ENCODE data around the gene BPIFA1. TPM values are rescaled to one million over a fixed set of nuclear protein-coding genes. Genes with fewer than 3 reads are reported as not detected.

The BPIFA1 gene
- total and polyA plus RNA-seq, 2 donors (not counting 1 experiment from before 2014, with no cell fraction given), result not detected

DNA sequence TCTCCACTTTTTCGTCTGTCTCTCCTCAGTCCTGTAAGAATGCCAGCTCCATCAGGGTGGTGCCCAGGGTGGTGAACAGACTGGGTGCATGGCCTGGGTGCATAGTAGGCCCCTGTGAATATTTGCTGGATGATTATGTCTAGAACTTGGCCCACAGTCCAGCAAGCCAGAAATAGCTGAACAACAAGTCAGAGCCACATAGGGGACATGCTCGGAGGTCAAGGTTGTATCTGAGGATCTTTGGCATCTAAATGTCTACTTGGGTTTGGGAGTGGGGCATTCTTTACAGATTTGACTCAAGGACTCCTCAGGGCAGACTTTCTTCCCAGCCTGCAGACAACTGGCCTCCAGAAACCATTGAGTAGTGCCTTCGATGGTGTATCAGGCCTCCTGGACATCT lies 36.8 kb upstream of the BPIFA1 start:
- Histone ChIP-seq H4K20me1 (ENCODE audit: control insufficient read depth, extremely low read depth, insufficient read depth, low read length) (no peaks in the 10 kb centered on the region), H3K27ac (ENCODE audit: insufficient read depth, low read length) (no peak overlapping the region), H3K9ac (ENCODE audit: insufficient read depth, low read length) (no peak overlapping the region), H3K79me2 (ENCODE audit: control insufficient read depth, insufficient read depth, low read length) (no peaks in the 10 kb centered on the region), H3K27me3 (ENCODE audit: control insufficient read depth, insufficient read depth, low read length) (no peaks in the 10 kb centered on the region), H3K4me2 (ENCODE audit: extremely low read depth, insufficient read depth, low read length) (no peak overlapping the region), H3K9me3 (ENCODE audit: control insufficient read depth, insufficient read depth, low read depth, low read length) (no peaks in the 10 kb centered on the region), H3K36me3 (ENCODE audit: control insufficient read depth, insufficient read depth, low read length) (no peaks in the 10 kb centered on the region), H2AFZ (ENCODE audit: low read length) (no peak overlapping the region), H3K4me1 (ENCODE audit: control insufficient read depth, extremely low read depth, insufficient read depth, low read length) (no peaks in the 10 kb centered on the region), H3K4me3 (replicated peaks in 1 of 4; ENCODE audit: control extremely low read depth in 1 of 4, insufficient read depth in 1 of 4, low read depth in 3 of 4, low read length in 4 of 4) (no peak overlapping the region)
- TF ChIP-seq EZH2 (IDR thresholded peaks at IDR 0.05; ENCODE audit: low read length, missing control alignments), result no peak
- TF ChIP-seq, protein P1, sequence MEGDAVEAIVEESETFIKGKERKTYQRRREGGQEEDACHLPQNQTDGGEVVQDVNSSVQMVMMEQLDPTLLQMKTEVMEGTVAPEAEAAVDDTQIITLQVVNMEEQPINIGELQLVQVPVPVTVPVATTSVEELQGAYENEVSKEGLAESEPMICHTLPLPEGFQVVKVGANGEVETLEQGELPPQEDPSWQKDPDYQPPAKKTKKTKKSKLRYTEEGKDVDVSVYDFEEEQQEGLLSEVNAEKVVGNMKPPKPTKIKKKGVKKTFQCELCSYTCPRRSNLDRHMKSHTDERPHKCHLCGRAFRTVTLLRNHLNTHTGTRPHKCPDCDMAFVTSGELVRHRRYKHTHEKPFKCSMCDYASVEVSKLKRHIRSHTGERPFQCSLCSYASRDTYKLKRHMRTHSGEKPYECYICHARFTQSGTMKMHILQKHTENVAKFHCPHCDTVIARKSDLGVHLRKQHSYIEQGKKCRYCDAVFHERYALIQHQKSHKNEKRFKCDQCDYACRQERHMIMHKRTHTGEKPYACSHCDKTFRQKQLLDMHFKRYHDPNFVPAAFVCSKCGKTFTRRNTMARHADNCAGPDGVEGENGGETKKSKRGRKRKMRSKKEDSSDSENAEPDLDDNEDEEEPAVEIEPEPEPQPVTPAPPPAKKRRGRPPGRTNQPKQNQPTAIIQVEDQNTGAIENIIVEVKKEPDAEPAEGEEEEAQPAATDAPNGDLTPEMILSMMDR (conservative IDR thresholded peaks at IDR 0.05 in 1 of 2, IDR thresholded peaks at IDR 0.05 in 1 of 2; ENCODE audit: low read depth in 1 of 2, low read length in 2 of 2), result no peak
- DNase-seq (ENCODE audit: low read depth in 2 of 2), result no peak

GRCh38 chr20:33202451-33202850 lies 33.3 kb upstream of the BPIFA1 start:
- no peak overlapping the region for H3K27ac ChIP-seq (ENCODE audit: insufficient read depth, low read length)
- H2AFZ ChIP-seq (ENCODE audit: low read length), result no peak overlapping the region
- no peaks in the 10 kb centered on the region for H3K4me1 ChIP-seq (ENCODE audit: control insufficient read depth, extremely low read depth, insufficient read depth, low read length)
- no peaks in the 10 kb centered on the region for H3K9me3 ChIP-seq (ENCODE audit: control insufficient read depth, insufficient read depth, low read depth, low read length)
- H3K27me3 ChIP-seq (ENCODE audit: control insufficient read depth, insufficient read depth, low read length), result no peaks in the 10 kb centered on the region
- H3K4me2 ChIP-seq (ENCODE audit: extremely low read depth, insufficient read depth, low read length), result no peak overlapping the region
- no peaks in the 10 kb centered on the region for H3K36me3 ChIP-seq (ENCODE audit: control insufficient read depth, insufficient read depth, low read length)
- TF ChIP-seq, protein P1 (conservative IDR thresholded peaks at IDR 0.05 in 1 of 2, IDR thresholded peaks at IDR 0.05 in 1 of 2; ENCODE audit: low read depth in 1 of 2, low read length in 2 of 2), result no peak
- TF ChIP-seq EZH2 (IDR thresholded peaks at IDR 0.05; ENCODE audit: low read length, missing control alignments), result no peak
- no peaks in the 10 kb centered on the region for H3K79me2 ChIP-seq (ENCODE audit: control insufficient read depth, insufficient read depth, low read length)
- no peak overlapping the region for H3K4me3 ChIP-seq (replicated peaks in 1 of 4; ENCODE audit: control extremely low read depth in 1 of 4, insufficient read depth in 1 of 4, low read depth in 3 of 4, low read length in 4 of 4)
- H4K20me1 ChIP-seq (ENCODE audit: control insufficient read depth, extremely low read depth, insufficient read depth, low read length), result no peaks in the 10 kb centered on the region
- no peak overlapping the region for H3K9ac ChIP-seq (ENCODE audit: insufficient read depth, low read length)
- no peak for DNase-seq (ENCODE audit: low read depth in 2 of 2)

GRCh38 chr20:33203444-33203843 lies 32.4 kb upstream of the BPIFA1 start:
- no peak overlapping the region for H3K27ac ChIP-seq (ENCODE audit: insufficient read depth, low read length)
- no peaks in the 10 kb centered on the region for H3K4me1 ChIP-seq (ENCODE audit: control insufficient read depth, extremely low read depth, insufficient read depth, low read length)
- no peaks in the 10 kb centered on the region for H3K79me2 ChIP-seq (ENCODE audit: control insufficient read depth, insufficient read depth, low read length)
- no peaks in the 10 kb centered on the region for H3K27me3 ChIP-seq (ENCODE audit: control insufficient read depth, insufficient read depth, low read length)
- H3K4me3 ChIP-seq (replicated peaks in 1 of 4; ENCODE audit: control extremely low read depth in 1 of 4, insufficient read depth in 1 of 4, low read depth in 3 of 4, low read length in 4 of 4), result no peak overlapping the region
- no peaks in the 10 kb centered on the region for H3K9me3 ChIP-seq (ENCODE audit: control insufficient read depth, insufficient read depth, low read depth, low read length)
- no peak overlapping the region for H3K4me2 ChIP-seq (ENCODE audit: extremely low read depth, insufficient read depth, low read length)
- TF ChIP-seq EZH2 (IDR thresholded peaks at IDR 0.05; ENCODE audit: low read length, missing control alignments), result no peak
- TF ChIP-seq, protein P1 (conservative IDR thresholded peaks at IDR 0.05 in 1 of 2, IDR thresholded peaks at IDR 0.05 in 1 of 2; ENCODE audit: low read depth in 1 of 2, low read length in 2 of 2), result no peak
- no peak overlapping the region for H2AFZ ChIP-seq (ENCODE audit: low read length)
- H3K36me3 ChIP-seq (ENCODE audit: control insufficient read depth, insufficient read depth, low read length), result no peaks in the 10 kb centered on the region
- no peaks in the 10 kb centered on the region for H4K20me1 ChIP-seq (ENCODE audit: control insufficient read depth, extremely low read depth, insufficient read depth, low read length)
- DNase-seq (ENCODE audit: low read depth in 2 of 2), result no peak
- no peak overlapping the region for H3K9ac ChIP-seq (ENCODE audit: insufficient read depth, low read length)

Measured in fibroblast of lung (primary cell).